ENCODE results near the gene LRRC4C. TPM values are rescaled to one million over a fixed set of nuclear protein-coding genes. Genes with fewer than 3 reads are reported as not detected.

Gene LRRC4C
- total RNA-seq, 1 donor from 2014 or later = 1.2 TPM

DNA sequence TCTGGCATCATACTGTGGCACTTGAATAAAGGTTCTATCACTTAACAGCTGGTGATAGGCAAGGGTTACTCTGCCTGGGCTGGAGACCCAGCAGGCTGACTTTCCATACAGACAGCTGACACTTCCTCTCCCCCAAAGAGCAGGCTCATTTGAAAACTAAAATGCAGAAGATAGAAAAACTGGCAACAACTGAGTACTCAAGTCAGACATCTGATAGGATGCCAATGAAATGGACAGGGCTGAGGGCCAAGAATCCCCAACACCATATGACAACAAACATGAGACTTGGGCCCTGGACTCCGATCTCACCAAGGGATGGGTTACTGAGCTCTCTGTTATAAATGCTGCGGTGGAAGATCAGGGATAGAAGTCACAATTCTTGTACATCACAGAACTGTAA is 237.2 kb downstream of the LRRC4C start:
- no peak for DNase-seq (ENCODE audit: low spot score)
- Mint-ChIP-seq H3K4me3 (ENCODE audit: unreplicated experiment) (no peak overlapping the region), H3K27me3 (ENCODE audit: unreplicated experiment) (no peaks in the 10 kb centered on the region), H3K36me3 (ENCODE audit: low read depth, unreplicated experiment) (no peaks in the 10 kb centered on the region), H3K4me1 (ENCODE audit: unreplicated experiment) (no peaks in the 10 kb centered on the region), H3K27ac (ENCODE audit: unreplicated experiment) (no peak overlapping the region), H3K9me3 (ENCODE audit: unreplicated experiment) (no peaks in the 10 kb centered on the region)
- TF ChIP-seq, protein P1, sequence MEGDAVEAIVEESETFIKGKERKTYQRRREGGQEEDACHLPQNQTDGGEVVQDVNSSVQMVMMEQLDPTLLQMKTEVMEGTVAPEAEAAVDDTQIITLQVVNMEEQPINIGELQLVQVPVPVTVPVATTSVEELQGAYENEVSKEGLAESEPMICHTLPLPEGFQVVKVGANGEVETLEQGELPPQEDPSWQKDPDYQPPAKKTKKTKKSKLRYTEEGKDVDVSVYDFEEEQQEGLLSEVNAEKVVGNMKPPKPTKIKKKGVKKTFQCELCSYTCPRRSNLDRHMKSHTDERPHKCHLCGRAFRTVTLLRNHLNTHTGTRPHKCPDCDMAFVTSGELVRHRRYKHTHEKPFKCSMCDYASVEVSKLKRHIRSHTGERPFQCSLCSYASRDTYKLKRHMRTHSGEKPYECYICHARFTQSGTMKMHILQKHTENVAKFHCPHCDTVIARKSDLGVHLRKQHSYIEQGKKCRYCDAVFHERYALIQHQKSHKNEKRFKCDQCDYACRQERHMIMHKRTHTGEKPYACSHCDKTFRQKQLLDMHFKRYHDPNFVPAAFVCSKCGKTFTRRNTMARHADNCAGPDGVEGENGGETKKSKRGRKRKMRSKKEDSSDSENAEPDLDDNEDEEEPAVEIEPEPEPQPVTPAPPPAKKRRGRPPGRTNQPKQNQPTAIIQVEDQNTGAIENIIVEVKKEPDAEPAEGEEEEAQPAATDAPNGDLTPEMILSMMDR (IDR thresholded peaks at IDR 0.05; ENCODE audit: unreplicated experiment) = no peak

DNA sequence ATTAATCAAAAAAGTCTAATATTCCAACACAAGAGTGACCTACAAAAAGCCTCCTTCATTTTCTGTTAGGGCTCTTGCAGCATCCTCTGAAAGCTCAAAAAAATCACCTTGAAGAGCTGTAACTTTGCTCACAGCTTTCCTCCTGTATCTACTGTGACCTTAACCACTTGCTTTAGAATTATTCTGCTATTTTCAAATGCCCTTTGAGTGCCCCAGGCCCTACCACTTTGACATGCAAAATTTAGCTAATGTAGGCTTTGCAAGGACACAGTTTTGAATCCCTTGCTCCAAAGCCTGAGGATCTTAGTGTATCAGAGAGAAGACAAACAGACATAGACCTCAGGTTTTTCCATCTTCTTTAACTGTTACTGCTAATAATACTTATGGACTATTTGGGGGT is 253.1 kb downstream of the LRRC4C start:
- no peak for DNase-seq (ENCODE audit: low spot score)
- Mint-ChIP-seq H3K4me3 (ENCODE audit: unreplicated experiment) (no peak overlapping the region), H3K27ac (ENCODE audit: unreplicated experiment) (no peak overlapping the region), H3K27me3 (ENCODE audit: unreplicated experiment) (no peaks in the 10 kb centered on the region), H3K36me3 (ENCODE audit: low read depth, unreplicated experiment) (no peaks in the 10 kb centered on the region), H3K4me1 (ENCODE audit: unreplicated experiment) (no peaks in the 10 kb centered on the region), H3K9me3 (ENCODE audit: unreplicated experiment) (no peaks in the 10 kb centered on the region)
- TF ChIP-seq, protein P1 (IDR thresholded peaks at IDR 0.05; ENCODE audit: unreplicated experiment) = no peak

DNA sequence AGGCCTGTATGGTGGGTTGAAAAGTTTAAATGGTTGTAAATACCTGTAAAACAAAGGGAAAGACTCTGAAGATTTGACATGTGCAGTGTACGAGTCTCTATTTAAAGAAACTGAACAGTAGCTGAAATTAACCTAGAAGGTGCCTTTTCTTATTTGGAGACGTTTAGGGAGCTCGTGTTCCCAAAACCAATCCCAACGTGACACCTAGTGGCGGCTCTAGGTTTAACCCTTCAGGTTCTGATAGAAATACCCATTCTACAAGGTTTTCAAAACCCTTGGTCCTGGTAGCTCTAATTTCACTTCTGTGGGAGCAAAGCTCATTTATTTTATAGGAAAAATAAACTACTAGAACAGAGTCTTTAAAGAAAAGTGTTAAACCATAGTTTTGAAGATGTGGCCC is 258.3 kb downstream of the LRRC4C start:
- no peaks in the 10 kb centered on the region for H3K4me1 Mint-ChIP-seq (ENCODE audit: unreplicated experiment)
- no peak overlapping the region for H3K4me3 Mint-ChIP-seq (ENCODE audit: unreplicated experiment)
- H3K27me3 Mint-ChIP-seq (ENCODE audit: unreplicated experiment) = no peaks in the 10 kb centered on the region

DNA sequence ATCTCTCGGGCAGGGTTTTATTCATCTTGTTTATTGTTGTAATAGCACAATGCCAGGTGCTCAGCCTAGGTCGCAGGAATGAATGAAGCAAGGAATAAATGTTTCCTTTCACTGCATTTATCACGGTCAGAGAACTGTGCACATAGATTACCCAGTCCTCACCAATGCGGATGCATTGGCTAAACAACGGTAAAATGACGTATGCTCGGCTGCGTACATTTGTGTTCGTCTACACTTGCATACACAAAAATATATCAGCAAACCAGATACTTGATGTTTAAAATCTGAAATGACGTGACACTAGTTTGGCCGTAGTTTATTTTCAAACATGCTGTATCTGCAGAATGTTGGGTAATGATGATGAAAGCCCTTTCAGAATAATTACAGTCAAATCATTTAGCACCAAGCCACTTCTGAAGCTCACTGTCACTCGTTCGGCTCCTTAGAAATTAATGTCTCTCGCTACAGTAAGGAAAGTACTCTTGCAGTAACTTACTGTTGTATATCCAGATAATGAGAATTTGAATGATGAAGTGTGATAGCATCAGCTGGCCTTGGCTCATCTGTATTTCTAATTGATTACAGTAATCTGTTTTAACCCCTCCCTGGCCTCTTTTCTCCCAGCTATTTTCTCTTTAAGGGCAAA is 268.9 kb downstream of the LRRC4C start:
- Mint-ChIP-seq H3K36me3 (ENCODE audit: low read depth, unreplicated experiment) (no peaks in the 10 kb centered on the region), H3K27ac (ENCODE audit: unreplicated experiment) (no peak overlapping the region), H3K4me1 (ENCODE audit: unreplicated experiment) (no peaks in the 10 kb centered on the region), H3K4me3 (ENCODE audit: unreplicated experiment) (no peak overlapping the region), H3K9me3 (ENCODE audit: unreplicated experiment) (no peaks in the 10 kb centered on the region), H3K27me3 (ENCODE audit: unreplicated experiment) (no peaks in the 10 kb centered on the region)
- TF ChIP-seq, protein P1 (IDR thresholded peaks at IDR 0.05; ENCODE audit: unreplicated experiment) = no peak
- DNase-seq (ENCODE audit: low spot score) = no peak

More for the DNA sequence above, 258.3 kb downstream of the LRRC4C start:
- TF ChIP-seq, protein P1 (IDR thresholded peaks at IDR 0.05; ENCODE audit: unreplicated experiment) = peak; percentile 61
- Mint-ChIP-seq H3K9me3 (ENCODE audit: unreplicated experiment) (no peaks in the 10 kb centered on the region), H3K36me3 (ENCODE audit: low read depth, unreplicated experiment) (no peaks in the 10 kb centered on the region), H3K27ac (ENCODE audit: unreplicated experiment) (no peak overlapping the region)
- DNase-seq (ENCODE audit: low spot score) = peak; percentile 47

DNA sequence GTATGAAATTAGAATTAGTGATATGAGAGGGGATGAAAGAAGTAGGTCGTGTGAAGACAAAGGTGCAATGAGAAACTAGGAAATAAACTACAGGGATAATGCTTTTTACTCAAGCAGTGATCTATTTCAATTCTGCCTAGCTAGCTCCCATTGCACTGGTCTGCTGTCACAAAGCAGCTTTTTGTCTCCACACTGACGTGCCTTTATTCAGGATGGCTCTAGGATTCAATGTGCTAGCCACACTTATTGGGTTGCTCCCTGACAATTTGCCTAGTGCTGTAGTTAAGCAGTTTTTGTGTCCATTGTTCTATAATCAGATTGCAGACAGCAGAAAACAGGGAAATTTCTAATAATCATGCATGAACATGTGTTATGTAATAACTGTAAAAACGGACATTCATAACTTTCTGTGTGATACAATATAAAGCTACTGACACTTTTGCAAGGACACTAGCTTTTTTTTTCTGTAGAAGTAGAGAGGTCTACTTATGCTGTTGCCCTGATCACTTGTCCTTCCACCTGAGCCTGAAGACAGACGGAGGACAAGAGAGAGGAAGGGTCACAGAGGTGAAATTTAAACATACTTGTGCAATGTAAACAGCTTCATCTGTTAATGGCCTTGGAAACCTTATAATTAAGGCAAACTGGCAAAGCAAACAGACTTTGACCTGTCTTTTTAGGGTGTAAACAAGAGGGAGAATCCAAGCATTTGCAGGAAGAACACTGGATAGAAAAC is 269.6 kb downstream of the LRRC4C start:
- Mint-ChIP-seq H3K27ac (ENCODE audit: unreplicated experiment) (no peak overlapping the region), H3K36me3 (ENCODE audit: low read depth, unreplicated experiment) (no peaks in the 10 kb centered on the region), H3K9me3 (ENCODE audit: unreplicated experiment) (no peaks in the 10 kb centered on the region), H3K27me3 (ENCODE audit: unreplicated experiment) (no peaks in the 10 kb centered on the region), H3K4me1 (ENCODE audit: unreplicated experiment) (no peaks in the 10 kb centered on the region), H3K4me3 (ENCODE audit: unreplicated experiment) (no peak overlapping the region)
- TF ChIP-seq, protein P1 (IDR thresholded peaks at IDR 0.05; ENCODE audit: unreplicated experiment) = no peak
- DNase-seq (ENCODE audit: low spot score) = no peak
